Measurements from ENCODE around the gene DDAH1. TPM values are rescaled to one million over a fixed set of nuclear protein-coding genes. Genes with fewer than 3 reads are reported as not detected.
A peak's percentile ranks its signal among the peaks of the same experiment; 100 is the strongest.

DDAH1 gene
- total RNA-seq, 1 donor: 88.9 TPM

GRCh38 chr1:85289848-85290335 is 175.1 kb downstream of the DDAH1 start:
- no peak for TF ChIP-seq CTCF (IDR thresholded peaks at IDR 0.05; ENCODE audit: insufficient read depth, low read length)
- DNase-seq (ENCODE audit: low read depth): no peak

GRCh38 chr1:85289207-85289847 is 175.6 kb downstream of the DDAH1 start:
- no peak overlapping the region for H3K4me3 ChIP-seq (ENCODE audit: low read depth, low read length)
- peak; percentile 84 for DNase-seq (ENCODE audit: low read depth)
- TF ChIP-seq CTCF (IDR thresholded peaks at IDR 0.05; ENCODE audit: insufficient read depth, low read length): no peak

More at GRCh38 chr1:85289848-85290335, 175.1 kb downstream of the DDAH1 start:
- no peak overlapping the region for H3K4me3 ChIP-seq (ENCODE audit: low read depth, low read length)

GRCh38 chr1:85284202-85284601 is 180.8 kb downstream of the DDAH1 start:
- no peak for TF ChIP-seq CTCF (IDR thresholded peaks at IDR 0.05; ENCODE audit: insufficient read depth, low read length)
- no peak for DNase-seq (ENCODE audit: low read depth)
- H3K4me3 ChIP-seq (ENCODE audit: low read depth, low read length): no peak overlapping the region

GRCh38 chr1:85283475-85284199 is 181.3 kb downstream of the DDAH1 start:
- TF ChIP-seq CTCF (IDR thresholded peaks at IDR 0.05; ENCODE audit: insufficient read depth, low read length): no peak

GRCh38 chr1:85282424-85282823 is 182.5 kb downstream of the DDAH1 start:
- no peak for DNase-seq (ENCODE audit: low read depth)
- H3K4me3 ChIP-seq (ENCODE audit: low read depth, low read length): no peak overlapping the region

More at GRCh38 chr1:85283475-85284199, 181.3 kb downstream of the DDAH1 start:
- DNase-seq (ENCODE audit: low read depth): no peak
- H3K4me3 ChIP-seq (ENCODE audit: low read depth, low read length): no peak overlapping the region

GRCh38 chr1:85280636-85281035 is 184.3 kb downstream of the DDAH1 start:
- TF ChIP-seq CTCF (IDR thresholded peaks at IDR 0.05; ENCODE audit: insufficient read depth, low read length): no peak
- no peak overlapping the region for H3K4me3 ChIP-seq (ENCODE audit: low read depth, low read length)
- peak; percentile 36 for DNase-seq (ENCODE audit: low read depth)

More at GRCh38 chr1:85282424-85282823, 182.5 kb downstream of the DDAH1 start:
- TF ChIP-seq CTCF (IDR thresholded peaks at IDR 0.05; ENCODE audit: insufficient read depth, low read length): no peak
